Suppressor macrophage (primary cell): ENCODE measurements around the gene RNF145.
"Not testable (repeated sequence)": the region's sequence is repeated elsewhere in the genome, so short reads cannot be mapped to it uniquely, and the experiment has no call there.

Source experiments
- DNase-seq, 4 experiments: peaks; one replicate each; pipeline ENCODE4 v3.0.0-alpha.2; 2020 to 2022

The RNF145 gene

GRCh38 chr5:159156426-159157238 is 52.7 kb downstream of the RNF145 start:
- peak; percentile 64 to 87 (median 78) for DNase-seq

GRCh38 chr5:159155960-159156359 is 53.4 kb downstream of the RNF145 start:
- no peak for DNase-seq

- DNase-seq, result no peak
Observed at GRCh38 chr5:159152876-159153275, 56.5 kb downstream of the RNF145 start.

- no peak for DNase-seq
Observed at GRCh38 chr5:159149085-159149484, 60.3 kb downstream of the RNF145 start.

- DNase-seq, result no peak
Observed at GRCh38 chr5:159147976-159148375, 61.4 kb downstream of the RNF145 start.

- no peak for DNase-seq
Observed at GRCh38 chr5:159146839-159147238, 62.5 kb downstream of the RNF145 start.

GRCh38 chr5:159145160-159145559 is 64.2 kb downstream of the RNF145 start:
- DNase-seq, result not testable (repeated sequence)

- DNase-seq, result no peak
Observed at GRCh38 chr5:159139802-159140201, 69.6 kb downstream of the RNF145 start.

GRCh38 chr5:159135896-159136531 is 73.3 kb downstream of the RNF145 start:
- no peak for DNase-seq

- DNase-seq, result peak; percentile 12 to 65 (median 45)
Observed at GRCh38 chr5:159133041-159133741, 76.2 kb downstream of the RNF145 start.

GRCh38 chr5:159132429-159133040 is 76.8 kb downstream of the RNF145 start:
- DNase-seq, result no peak

- no peak for DNase-seq
Observed at GRCh38 chr5:159131951-159132350, 77.4 kb downstream of the RNF145 start.

GRCh38 chr5:159130871-159131270 is 78.5 kb downstream of the RNF145 start:
- DNase-seq, result no peak

GRCh38 chr5:159128070-159128541 is 81.2 kb downstream of the RNF145 start:
- DNase-seq, result no peak

GRCh38 chr5:159123700-159124099 is 85.7 kb downstream of the RNF145 start:
- DNase-seq, result no peak

- DNase-seq, result no peak
Observed at GRCh38 chr5:159123189-159123588, 86.2 kb downstream of the RNF145 start.

- no peak for DNase-seq
Observed at GRCh38 chr5:159121061-159121460, 88.3 kb downstream of the RNF145 start.

GRCh38 chr5:159120446-159120845 is 88.9 kb downstream of the RNF145 start:
- no peak for DNase-seq

- not testable (repeated sequence) for DNase-seq
Observed at GRCh38 chr5:159119842-159120241, 89.5 kb downstream of the RNF145 start.

- DNase-seq, result not testable (repeated sequence)
Observed at GRCh38 chr5:159118958-159119659, 90.2 kb downstream of the RNF145 start.

GRCh38 chr5:159113405-159113804 is 95.9 kb downstream of the RNF145 start:
- DNase-seq, result no peak

GRCh38 chr5:159112436-159112835 is 96.9 kb downstream of the RNF145 start:
- no peak for DNase-seq
